Measurements from ENCODE around the gene COX19.

DNA sequence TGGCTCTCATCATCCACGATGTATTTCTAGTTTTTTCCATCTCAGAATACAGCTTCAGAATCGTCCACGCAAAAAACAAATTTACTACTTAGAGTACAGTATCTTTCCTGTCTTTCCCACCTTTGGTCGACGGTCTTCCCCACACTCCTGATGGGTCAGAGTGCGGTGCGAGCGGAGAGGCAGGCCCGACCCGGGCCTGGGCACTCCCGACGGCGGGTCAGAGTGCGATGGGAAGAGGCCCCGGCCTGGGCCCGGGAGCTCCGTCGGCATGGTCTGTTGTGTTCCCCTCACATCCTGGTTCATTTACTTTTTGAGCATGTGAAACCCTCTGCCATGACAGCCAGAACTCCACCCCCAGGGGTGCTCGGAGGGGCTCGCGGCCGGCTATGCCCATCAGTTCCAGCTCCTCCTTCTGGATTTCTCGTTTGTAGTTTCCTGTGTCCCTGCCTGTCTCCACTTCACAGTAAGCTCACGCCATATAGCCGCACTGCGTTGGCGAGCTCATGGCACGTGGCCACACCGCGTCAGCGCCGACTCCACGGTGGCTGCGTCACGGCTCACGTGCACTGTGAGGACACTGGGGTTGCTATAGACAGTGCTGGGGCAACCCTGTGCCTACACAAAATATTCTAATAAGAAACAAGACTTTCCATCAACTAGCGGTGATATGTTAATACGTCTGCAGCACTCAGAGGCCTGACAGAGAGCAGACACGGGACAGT lies 7.8 kb downstream of the COX19 start:
- no peak for TF ChIP-seq POLR2A (IDR thresholded peaks at IDR 0.05; ENCODE audit: low read depth)
- no peak for TF ChIP-seq CTCF (IDR thresholded peaks at IDR 0.05)
- no peak for TF ChIP-seq POLR2AphosphoS5 (IDR thresholded peaks at IDR 0.05)
